OCI-M1 (cell line): ENCODE results near the gene TXNDC11.

Source experiments
- DNase-seq: peaks from one replicate; lab custom pipeline; 2025; lab: John Stamatoyannopoulos, UW

TXNDC11 gene

DNA sequence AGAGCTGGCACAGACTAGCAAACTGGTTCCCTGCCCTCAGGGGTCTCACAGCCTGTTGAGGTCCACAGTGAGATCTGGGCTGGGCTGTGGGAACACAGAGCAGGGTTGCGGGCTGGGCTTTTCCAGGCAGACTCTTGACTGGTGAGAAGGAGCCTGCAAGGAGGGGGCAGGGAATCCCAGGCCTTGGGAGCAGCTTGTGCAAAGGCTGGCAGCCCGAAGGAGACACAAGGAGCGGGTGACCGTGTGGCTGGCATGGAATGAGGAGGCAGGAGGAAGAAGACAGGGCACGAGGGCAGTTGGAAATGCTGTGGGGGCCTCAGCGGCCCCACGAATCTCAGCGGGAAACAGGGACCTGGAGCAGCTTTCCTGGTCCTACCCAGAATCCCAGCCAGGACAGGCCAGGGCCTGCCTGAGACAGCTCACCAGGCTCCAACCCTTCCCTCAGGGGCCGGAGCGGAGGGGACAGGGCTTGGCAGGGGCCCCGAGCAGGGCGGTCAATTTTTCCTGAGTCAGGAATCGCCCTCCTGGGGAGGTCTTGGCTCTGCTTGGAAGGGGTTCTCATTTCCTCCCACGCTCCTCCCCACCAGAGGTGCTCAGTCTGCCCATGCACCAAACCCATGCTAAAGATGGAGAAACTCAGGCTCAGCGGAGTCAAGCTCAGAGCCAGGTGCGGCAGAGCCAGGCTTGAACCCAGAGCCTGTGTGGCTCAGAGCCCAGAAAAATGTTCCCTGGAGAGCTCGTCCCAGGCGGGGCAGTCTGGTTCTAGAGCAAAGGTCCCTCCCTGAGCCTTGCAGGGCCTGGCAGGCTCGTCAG lies 83.6 kb downstream of the TXNDC11 start:
- no peak for DNase-seq

DNA sequence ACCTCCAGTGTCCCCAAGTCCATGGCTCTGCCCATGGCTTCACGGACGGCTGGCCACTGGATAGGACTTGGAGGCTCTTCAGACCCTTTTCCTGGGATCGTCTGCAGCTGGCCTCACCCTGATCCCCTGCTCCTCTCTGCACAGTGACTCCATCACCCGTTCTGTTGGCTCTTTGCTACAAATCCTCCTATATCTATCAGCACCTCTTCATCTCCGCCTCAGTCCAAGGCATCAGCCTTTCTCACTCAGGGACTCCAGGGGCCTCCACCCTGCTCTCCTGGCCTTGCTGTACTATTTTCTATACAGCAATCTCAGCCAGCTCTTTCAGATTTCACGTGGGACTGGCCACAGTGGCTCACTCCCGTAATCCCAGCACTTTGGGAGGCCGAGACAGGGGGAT lies 85.1 kb downstream of the TXNDC11 start:
- no peak for DNase-seq

DNA sequence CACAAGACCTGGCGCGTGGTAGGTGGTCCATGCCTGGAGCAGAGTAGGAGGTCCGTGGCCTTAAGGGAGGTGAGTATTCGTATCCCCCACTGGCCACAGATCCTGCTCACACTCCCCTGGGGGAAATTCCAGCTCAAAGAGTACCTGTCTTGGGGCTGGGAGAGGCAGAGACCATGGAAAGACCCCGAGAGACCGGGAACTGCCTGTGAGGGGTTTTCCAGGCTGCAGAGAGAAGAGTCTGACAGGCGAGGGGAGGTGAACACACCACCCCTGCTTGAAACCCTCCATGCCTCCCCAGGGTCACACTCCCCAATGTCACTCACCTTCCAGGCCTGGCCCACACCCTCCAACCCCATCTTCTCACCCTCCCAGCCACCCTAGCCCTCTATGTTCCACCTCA lies 87.0 kb downstream of the TXNDC11 start:
- DNase-seq = no peak

DNA sequence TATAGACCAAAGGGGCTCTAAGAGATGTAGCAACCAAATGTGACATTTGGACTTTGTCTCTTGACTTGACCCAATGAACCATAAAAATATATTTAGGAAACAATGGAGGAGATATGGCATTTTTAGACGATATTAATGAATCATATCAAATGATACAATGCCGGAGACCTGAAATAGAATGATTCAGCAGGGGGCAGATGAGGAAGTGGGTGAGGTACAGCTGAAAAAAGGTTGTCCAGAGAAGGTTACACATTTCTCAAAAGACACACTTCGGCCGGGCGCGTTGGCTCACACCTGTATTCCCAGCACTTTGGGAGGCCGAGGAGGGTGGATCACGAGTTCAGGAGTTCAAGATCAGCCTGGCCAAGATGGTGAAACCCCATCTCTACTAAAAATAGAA lies 90.9 kb downstream of the TXNDC11 start:
- DNase-seq = no peak

DNA sequence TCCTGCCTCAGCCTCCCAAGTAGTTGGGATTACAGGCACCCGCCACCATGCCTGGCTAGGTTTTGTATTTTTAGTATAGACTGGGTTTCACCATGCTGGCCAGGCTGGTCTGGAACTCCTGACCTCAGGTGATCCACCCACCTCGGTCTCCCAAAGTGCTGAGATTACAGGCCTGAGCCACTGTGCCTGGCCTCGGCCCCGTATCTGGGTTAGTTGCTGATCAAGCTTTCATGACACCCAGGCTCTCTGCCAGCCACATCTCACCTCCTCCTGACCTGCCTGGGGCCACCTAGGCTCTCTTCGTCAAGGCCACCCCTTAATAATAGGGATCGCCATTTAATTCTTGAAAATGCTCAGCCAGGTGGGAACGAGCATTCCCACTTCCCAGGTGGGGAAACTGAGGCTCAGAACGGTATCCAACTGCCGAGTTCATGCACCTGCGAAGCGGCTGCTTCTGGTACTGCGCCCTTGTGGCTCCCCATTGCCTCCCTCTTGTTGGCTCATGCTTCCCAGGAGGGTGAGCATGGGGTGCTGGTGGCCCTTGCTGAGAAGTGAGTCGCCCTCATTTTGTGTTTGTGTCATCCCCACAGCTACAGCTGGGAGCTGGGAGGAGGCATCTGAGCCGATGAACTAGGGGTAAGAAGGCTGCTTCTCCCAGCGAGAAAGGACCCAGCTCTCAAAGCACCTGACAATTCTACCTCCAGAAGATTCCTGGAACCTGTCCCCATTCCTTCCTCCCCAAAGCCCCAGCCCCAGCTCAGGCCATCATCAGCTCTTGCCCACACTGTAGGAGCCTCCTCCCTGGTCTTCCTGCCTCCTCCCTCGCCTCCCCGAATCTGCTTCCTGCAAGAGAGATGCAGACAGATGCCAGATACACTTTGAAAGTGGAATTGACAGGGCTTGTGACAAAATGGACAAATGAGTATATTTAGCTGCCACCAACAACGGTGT lies 91.7 kb downstream of the TXNDC11 start:
- no peak for DNase-seq

DNA sequence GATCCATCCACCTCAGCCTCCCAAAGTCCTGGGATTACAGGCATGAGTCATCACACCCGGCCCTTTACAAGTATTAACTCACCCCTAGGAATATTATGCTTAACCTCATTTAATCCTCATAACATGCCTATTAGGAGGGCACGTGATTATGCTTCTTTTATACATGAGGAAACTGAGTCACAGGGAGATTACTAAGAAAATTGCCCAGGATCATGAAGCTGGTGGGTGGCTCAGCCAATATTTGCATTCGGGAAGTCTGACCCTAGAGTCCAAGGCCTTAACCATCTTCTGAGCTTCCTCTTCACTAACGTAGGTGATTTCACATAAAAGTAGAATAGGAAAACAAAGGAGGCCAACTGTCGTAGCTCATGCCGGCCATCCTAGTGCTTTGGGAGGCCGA lies 93.4 kb downstream of the TXNDC11 start:
- no peak for DNase-seq

DNA sequence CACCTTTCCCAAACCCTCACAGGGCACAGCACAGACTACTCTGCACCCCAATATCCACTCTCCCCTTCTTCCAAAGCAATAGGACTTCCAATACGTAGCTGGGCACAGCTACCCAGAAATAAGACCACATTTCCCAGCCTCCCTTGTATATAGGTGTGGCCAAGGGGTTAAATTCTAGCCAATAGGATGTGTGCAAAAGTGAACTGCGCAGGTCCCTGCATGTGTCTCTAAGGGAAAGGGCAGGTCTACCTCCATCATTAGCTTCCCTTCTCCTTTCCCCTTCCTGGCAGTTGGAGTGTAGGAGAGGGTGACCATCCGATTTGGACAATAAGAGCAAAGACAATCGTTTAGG lies 99.9 kb downstream of the TXNDC11 start:
- peak; percentile 3 for DNase-seq

DNA sequence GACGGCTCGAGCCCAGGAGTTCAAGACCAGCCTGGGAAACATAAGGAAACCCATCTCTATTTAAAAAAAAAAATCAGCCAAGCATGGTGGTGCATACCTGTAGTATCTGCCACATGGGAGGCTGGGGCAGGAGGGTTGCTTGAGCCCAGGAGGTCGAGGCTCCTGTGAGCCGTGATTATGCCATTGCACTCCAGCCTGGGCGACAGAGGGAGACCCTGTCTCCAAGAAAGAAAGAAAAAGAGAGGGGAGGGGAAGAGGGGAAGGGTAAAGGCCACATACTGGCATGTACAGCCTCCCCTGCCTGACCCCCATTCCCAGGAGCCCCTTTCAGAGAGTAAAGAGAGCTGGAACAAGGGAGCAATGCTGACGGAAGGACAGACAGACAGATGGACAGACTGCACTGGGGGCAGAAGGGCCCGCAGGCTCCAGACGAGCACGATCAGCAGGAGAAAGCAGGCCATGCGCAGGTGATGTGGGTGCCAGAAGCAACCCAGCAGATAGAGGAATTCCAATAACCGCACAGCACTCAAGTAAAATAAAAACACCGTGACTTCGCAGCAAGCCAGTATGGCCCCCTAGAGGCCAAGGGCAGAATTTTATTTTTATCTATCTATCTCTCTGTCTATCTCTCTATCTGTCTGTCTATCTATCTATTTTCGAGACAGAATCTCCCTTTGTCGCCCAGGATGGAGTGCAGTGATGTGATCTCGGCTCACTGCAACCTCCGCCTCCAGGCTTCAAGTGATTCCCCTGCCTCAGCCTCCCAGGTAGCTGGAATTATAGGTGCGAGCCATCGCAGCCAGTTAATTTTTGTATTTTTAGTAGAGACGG lies 101.5 kb downstream of the TXNDC11 start:
- peak; percentile 63 for DNase-seq

DNA sequence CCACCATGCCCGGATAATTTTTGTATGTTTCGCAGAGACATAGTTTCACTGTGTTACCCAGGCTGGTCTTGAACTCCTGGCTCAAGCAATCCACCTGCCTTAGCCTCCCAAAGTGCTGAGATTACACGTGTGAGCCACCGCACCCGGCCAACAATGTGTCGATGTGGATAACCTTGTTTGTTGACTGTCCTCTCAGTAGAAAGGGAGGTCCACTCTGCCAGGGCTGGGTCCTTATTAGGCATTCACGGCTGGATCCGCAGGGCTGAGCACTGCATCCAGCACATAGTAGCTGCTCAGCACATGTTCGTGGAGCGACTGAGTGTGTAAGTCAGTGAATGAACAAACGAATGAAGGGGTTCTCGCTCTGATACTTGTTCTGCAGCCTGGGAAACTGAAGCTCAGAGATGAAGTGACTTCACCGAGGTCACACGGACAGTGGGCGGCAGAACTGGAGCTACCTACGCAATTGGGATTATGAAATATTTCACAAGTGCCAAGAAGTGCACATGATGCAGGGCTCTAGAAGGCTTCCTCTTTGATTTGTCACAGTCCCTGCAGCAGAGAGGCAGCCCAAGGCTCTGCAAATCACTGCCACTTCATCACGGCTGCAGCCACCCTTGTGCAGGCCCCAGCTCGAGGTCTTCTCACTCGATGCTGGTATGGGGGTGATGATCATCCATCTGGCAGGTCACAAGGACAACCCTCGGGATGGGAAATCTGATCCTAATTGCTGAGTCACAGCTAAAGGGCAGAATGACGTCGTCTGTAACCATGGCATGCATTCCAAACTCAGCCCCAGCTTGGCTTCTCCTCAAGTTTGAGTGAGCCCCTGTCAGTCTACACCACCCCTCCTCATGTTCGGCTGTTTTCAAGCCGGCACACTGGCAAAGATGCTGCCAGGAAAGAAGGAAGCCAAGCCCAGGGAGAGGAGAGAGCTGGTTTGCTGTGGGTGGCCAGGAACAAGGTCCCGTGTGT lies 102.4 kb downstream of the TXNDC11 start:
- DNase-seq = peak; percentile 80

DNA sequence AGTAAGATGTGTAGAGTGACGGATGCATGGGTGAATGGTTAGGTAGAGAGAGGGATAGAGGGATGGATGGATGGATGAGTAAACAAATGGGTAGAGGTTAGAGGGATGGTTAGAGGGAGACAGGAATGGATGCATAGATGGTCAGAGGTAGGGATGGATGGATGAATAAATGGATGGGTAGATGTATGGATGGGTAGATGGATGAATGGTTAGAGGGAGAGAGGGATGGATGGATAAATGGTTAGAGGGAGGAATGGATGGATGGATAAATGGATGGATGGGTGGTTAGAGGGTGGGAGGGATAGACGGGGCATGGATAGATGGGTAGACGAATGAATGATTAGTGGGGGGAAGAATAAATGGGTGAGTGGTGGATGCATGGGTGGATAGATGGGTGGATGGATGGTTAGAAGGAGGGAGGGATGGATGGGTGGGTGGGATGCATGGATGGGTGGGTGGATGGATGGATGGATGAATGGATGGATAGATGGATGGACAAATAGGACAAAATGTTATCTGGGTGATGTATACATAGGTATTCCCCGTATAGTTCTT lies 103.6 kb downstream of the TXNDC11 start:
- DNase-seq = no peak

DNA sequence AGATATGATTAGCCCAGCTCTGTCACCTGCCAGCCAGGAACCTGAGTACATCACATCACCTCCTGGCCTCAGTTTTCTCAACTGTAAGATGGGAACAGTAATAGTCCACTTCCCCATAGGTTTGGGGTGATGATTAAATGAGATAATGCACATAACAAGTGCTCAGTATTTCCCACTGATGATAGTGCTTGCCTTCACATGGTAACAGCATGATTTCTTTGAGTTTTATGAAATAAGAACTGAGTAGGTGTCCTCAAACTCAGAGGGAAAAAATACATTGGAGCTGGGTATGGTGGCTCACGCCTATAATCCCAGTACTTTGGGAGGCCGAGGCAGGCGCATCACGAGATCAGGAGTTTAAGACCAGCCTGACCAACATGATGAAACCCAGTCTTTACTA lies 104.5 kb downstream of the TXNDC11 start:
- DNase-seq = no peak

DNA sequence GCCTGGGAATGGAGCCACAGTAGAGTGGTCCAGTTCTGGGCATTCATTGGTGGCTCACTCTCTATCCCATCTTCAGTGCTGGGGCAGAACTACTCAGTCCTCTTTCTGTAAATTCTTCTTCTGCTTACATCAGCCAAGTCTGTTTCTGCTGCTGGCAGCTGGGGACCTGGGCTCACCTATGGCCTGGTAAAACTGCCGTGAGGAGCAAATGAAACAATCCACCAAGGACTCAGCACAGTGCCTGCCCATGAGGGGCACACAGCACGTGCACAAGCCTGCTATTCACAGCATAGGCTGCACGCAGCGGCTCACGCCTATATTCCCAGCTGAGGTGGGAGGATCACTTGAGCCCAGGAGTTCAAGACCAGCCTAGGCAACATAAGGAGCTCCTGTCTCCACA lies 105.3 kb downstream of the TXNDC11 start:
- no peak for DNase-seq

DNA sequence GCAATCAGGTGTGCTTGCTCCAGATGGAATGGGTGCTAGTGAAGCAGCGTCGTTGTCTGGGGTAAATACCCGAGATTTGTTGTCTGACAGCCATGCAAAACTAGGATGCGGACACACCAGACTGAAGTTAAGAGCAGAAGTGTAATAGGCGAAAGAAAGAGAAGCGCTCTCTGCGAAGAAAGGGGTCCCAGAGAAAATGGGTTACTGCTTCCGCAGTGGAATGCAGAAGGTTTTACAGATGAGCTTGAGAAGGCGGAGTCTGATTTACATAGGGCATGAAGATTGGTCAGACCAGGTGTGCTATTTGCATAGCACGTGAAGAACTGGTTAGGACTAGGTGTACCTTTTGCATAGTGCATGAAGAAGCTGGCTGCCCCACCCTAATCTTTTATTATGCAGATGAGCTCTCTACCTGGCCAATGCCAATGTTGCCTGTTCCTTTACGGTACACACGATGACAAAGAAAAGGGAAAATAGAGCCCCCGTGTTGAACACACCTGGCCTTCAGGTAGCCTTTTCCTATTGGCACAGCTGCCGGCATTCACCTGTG lies 106.4 kb downstream of the TXNDC11 start:
- DNase-seq = no peak

DNA sequence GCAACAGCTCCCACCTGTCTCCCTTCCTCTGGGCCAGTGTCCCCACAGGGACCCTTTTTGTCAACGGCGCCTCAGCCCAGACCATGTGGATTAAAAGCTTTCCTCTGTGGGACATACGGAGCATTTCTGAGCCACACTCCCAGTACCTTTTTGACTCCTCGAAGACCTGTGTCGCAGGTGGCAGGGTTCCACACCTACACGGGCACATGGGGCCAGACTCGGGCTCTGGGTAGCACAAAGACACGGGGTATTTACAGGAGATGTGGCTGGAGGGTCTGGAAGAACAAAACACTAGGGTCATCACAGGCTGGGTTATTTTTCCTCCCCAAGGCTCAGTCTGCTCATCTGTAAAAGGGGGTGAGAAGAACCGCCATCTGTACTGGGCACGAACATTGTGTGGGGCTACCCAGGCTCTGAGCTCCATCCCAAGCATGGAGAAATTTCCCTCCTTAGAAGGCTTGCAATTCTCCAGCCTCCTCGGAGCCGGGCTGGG lies 106.9 kb downstream of the TXNDC11 start:
- no peak for DNase-seq

DNA sequence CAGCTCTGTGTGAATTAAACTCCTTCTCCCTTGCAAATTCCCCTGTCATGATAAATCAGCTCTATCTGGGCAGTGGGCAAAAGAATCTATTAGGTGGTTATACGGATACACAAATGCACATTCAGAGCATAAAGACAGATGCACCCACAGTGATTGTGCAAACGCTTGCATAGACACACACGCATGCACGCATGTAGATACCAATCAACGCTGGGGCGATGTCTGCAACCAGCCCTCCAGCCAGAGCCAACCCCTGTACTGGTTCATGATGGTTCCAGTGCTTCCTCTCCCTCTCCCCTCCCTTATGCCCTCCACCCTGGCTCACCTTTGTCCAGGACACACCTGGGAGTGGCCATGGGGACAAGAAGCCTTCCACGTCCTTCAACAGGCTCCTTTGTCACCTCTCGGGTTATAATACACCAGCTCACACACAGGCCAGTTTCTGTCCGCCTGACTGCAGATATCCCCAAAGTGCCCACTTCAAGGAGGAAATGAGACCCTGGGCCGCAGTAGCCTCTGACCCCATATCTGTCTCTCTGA lies 107.5 kb downstream of the TXNDC11 start:
- no peak for DNase-seq

DNA sequence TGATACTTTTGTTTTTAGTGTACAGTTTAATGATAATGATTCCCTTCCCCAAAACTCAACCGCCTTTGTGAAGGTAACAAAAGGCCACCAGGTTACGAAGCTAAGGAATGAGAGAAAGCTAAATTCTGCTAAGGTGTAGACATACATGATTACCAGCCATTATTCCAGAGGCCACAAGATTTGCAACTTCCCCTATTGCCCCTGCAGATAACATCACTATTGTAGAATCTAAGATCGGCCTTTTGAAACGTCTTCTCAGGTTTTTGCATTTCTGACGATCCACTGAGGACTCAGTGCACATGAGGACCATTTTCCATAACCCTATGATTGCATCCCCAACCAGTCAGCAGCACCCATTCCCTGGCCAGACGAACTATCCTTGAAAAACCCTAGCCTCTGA lies 108.3 kb downstream of the TXNDC11 start:
- peak; percentile 13 for DNase-seq

DNA sequence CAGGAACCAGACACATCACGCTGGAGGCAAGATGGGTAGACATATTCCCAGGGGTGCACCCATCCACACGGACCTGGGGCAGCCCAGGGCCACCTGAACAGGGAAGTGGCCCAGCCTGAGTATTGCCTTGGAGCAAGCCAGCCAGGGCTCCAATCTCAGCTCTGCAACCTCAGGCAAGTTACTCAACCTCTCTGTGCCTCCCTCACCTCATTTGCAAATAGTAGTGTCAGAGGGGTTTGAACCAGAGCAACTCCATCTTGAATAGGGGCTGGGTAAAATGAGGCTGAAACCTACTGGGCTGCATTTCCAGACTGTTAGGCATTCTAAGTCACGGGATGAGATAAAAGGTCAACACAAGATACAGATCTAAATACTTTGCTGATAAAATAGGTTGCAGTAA lies 109.5 kb downstream of the TXNDC11 start:
- DNase-seq = no peak

DNA sequence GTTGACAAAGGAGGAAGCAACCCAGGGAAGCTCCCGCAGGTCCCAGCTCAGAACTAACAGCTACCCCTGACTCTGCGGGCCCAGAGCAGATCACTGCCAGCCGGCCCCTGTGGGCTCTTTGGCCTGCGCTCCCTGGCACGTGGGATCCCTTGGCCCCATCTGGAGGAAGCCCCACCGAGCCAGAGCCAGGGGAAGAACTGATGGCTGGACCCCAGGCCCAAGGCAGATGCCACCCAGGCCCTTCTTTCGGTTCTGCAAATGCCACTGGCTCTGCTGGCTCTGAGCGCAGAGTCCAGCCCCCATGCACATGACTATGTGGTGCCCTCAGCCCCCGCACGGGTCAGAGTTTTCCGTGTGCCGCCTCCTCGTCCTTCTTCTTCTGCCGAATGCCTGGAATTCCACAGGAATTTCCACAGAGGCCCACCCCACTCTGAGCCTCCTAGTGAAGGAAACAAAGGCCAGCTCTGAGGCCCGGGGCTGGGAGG lies 110.2 kb downstream of the TXNDC11 start:
- no peak for DNase-seq

DNA sequence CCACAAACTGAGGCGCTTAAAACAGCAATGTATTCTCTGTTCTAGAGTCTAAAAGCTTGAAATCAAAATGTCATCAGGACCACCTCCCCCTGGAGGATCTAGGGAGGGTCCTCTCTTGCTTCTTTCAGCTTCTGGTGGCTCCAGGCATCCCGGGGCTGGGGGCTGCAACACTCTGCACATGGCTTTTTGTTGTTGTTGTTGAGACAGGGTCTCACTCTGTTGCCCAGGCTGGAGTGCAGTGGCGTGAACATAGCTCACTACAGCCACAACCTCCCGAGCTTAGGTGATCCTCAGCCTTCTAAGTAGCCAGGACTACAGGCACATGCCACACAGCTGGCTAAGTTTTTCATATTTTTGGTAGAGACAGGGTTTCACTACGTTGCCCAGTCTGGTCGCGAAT lies 111.4 kb downstream of the TXNDC11 start:
- DNase-seq = no peak

DNA sequence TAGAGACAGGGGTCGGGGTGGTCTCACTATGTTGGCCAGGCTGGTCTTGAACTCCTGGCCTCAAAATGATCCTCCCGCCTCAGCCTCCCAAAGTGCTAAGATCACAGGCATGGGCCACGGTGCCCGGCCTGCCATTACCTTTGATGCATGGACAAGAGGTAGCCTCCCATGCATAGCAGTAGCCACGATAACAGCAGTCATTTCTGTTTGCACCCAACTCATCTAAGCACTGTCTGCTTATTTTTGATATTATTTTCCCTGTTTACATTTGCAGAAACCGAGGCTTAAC lies 111.9 kb downstream of the TXNDC11 start:
- no peak for DNase-seq
